Esophagus muscularis mucosa (tissue), 3 donors: Measurements from ENCODE around the gene HSPE1.

Experiments
- CTCF ChIP-seq, 3 experiments: fragments of 200-600 bp in 2 of 3; fragments of 450-650 bp in 1 of 3; sonication (generic) in 2 of 3; IDR thresholded peaks; one replicate each; pipeline ENCODE4 v1.5.1; 2017 to 2019; ENCODE audit warnings: antibody characterized with exemption in 3 of 3, mild to moderate bottlenecking in 2 of 3, moderate library complexity in 1 of 3
- POLR2A ChIP-seq: fragments of 450-650 bp; IDR thresholded peaks from one replicate; pipeline ENCODE4 v1.6.1; 2017; ENCODE audit warnings: antibody characterized with exemption, moderate library complexity, mild to moderate bottlenecking, low read depth

- TF ChIP-seq POLR2A = no peak
- TF ChIP-seq CTCF (IDR thresholded peaks at IDR 0.05) = no peak
Measured at GRCh38 chr2:197450465-197450864, 49.7 kb upstream of the HSPE1 start.
